Measurements from ENCODE around the gene SUCLG2.

Gene SUCLG2

GRCh38 chr3:67433109-67433508 is 221.3 kb downstream of the SUCLG2 start:
- no peak overlapping the region for H3K4me3 ChIP-seq (ENCODE audit: low read depth, low read length)
- no peak for DNase-seq (ENCODE audit: low read depth)
- no peak for TF ChIP-seq CTCF (conservative IDR thresholded peaks at IDR 0.05; ENCODE audit: low read depth, low read length)

DNA sequence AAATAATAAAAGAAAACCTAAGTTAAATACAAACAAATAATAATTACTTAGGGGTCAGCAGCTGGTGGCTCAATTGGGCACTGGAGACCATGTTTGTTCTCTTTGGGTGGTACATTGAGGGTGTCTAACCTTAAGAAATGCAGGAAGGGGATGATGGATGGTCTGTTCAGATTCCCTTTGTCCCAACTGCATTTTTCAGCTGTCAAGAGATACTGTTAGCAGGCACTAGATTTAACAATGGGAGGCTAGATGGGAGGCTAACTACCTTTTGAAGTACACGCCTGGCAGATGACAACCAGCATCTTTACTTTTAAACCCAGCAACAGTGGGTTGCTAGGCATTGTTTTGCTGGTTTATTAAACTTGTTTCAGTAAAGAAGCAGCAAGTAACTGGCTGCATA is 222.5 kb downstream of the SUCLG2 start:
- DNase-seq (ENCODE audit: low read depth), result no peak
- no peak for TF ChIP-seq CTCF (conservative IDR thresholded peaks at IDR 0.05; ENCODE audit: low read depth, low read length)
- no peak overlapping the region for H3K4me3 ChIP-seq (ENCODE audit: low read depth, low read length)

- H3K4me3 ChIP-seq (ENCODE audit: low read depth, low read length), result no peak overlapping the region
- no peak for TF ChIP-seq CTCF (conservative IDR thresholded peaks at IDR 0.05; ENCODE audit: low read depth, low read length)
- no peak for DNase-seq (ENCODE audit: low read depth)
Observed at GRCh38 chr3:67423722-67424121, 230.7 kb downstream of the SUCLG2 start.

DNA sequence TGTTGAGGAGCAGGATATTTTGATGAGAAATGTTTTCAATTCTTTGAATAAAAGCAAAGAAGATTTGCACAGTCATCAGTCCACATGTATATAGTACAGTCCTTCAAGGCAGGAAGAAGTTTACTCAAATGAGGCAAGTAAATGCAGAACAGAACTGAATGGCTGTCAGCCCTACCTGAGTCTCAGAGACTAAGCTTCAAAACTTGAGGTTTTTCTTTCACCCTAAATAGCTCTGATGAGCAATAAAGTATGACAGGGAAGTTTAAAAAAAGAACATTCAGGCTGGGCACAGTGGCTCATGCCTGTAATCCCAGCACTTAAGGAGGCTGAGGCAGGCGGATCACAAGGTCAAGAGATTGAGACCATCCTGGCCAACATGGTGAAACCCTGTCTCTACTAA is 232.5 kb downstream of the SUCLG2 start:
- TF ChIP-seq CTCF (conservative IDR thresholded peaks at IDR 0.05; ENCODE audit: low read depth, low read length), result no peak
- H3K4me3 ChIP-seq (ENCODE audit: low read depth, low read length), result no peak overlapping the region
- no peak for DNase-seq (ENCODE audit: low read depth)

DNA sequence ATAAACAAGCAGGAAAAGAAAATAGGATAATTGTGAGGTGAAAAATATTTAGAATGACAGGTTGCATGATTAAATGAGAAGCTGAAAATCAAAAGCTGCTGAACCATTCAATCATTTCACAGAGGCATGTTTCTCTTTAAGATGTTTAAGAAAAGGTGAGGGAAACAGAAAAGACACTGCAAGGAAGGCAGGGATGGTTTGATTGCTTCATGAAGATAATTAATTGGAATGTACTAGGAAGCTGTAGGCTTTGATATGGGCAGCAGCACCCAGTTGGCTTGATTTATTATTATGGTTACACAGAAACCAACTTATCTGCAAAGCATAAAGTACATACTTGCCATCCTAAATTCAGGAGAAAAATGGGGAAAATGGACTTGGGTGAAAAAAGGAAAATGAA is 234.6 kb downstream of the SUCLG2 start:
- no peak overlapping the region for H3K4me3 ChIP-seq (ENCODE audit: low read depth, low read length)
- TF ChIP-seq CTCF (conservative IDR thresholded peaks at IDR 0.05; ENCODE audit: low read depth, low read length), result no peak
- no peak for DNase-seq (ENCODE audit: low read depth)

GRCh38 chr3:67419218-67419529 is 235.2 kb downstream of the SUCLG2 start:
- no peak overlapping the region for H3K4me3 ChIP-seq (ENCODE audit: low read depth, low read length)
- DNase-seq (ENCODE audit: low read depth), result no peak
- no peak for TF ChIP-seq CTCF (conservative IDR thresholded peaks at IDR 0.05; ENCODE audit: low read depth, low read length)

DNA sequence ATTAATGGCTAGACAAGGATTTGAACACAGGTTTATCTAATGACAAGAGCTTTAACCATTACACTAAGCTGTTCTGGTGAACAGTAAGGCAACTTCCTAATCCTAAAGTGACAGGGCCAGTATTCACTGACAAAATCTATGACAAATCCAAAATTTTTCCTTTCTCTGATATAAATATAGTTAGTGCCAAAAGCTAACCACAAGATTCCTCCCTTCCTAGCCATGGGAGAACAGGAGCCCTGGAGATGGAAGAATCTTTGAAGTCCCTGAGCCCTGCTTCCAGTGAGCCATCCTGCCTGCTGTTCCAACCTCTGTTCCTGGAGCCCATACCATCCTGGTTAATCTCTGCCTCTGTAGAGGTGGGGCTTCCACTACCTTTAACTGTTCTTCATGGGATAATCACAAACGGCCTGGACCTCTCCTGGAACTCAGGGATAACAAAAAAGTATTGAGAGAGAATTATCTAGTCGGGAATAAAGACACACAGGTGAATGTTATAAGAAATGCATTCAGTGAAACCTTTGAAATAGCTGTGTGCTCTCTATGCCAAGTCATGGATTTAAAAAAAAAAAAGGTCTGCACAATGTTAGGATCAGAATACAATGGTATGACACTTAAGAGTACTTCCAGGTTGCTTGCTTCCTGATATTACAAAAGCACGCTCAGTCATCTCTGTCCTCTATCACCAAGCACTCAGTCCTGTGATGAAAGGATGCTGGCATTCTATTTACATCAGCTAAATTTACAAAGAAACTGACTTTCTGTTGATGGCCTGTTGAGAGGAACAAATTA is 235.8 kb downstream of the SUCLG2 start:
- TF ChIP-seq CTCF (conservative IDR thresholded peaks at IDR 0.05; ENCODE audit: low read depth, low read length), result no peak
- no peak for DNase-seq (ENCODE audit: low read depth)
- H3K4me3 ChIP-seq (ENCODE audit: low read depth, low read length), result no peak overlapping the region
